A549 (cell line): Measurements from ENCODE around the gene CTNNA3.

Source experiments
- CEBPB ChIP-seq, 2 experiments: fragments of >200 bp in 1 of 2; sonication (Bioruptor Twin) in 1 of 2; formaldehyde crosslinking in 1 of 2; IDR thresholded peaks; 2 replicates each; pipeline ENCODE4 v1.6.1; 2012 to 2016
- JUNB ChIP-seq: fragments of >200 bp; sonication (Bioruptor Twin); formaldehyde crosslinking; IDR thresholded peaks from 2 replicates; pipeline ENCODE4 v1.6.1; 2016
- KDM5A ChIP-seq: fragments of 200-600 bp; sonication (generic); IDR thresholded peaks from 2 replicates; pipeline ENCODE4 v1.6.1; 2016; ENCODE audit warnings: antibody characterized with exemption, mild to moderate bottlenecking
- PHF8 ChIP-seq: fragments of 200-600 bp; sonication (generic); IDR thresholded peaks from 2 replicates; pipeline ENCODE4 v1.6.1; 2016; ENCODE audit warnings: low read depth, mild to moderate bottlenecking, antibody characterized with exemption, moderate library complexity, borderline replicate concordance
- POLR2A ChIP-seq: IDR thresholded peaks from 2 replicates; pipeline ENCODE4 v1.6.1; 2012; ENCODE audit warnings: mild to moderate bottlenecking, low read length
- RAD21 ChIP-seq, 2 experiments: fragments of >200 bp in 1 of 2; sonication (Bioruptor Twin) in 1 of 2; formaldehyde crosslinking in 1 of 2; IDR thresholded peaks in 1 of 2; conservative IDR thresholded peaks in 1 of 2; 2 replicates in 1 of 2; 3 replicates in 1 of 2; pipeline ENCODE4 v1.6.1; 2012 to 2018; ENCODE audit warnings: inconsistent platforms in 1 of 2
- RCOR1 ChIP-seq: fragments of 150-350 bp; IDR thresholded peaks from 2 replicates; pipeline ENCODE4 v1.6.1; 2014; ENCODE audit warnings: antibody characterized with exemption, low read length, low read depth
- TF ChIP-seq, protein P1 (sequence below): fragments of >200 bp; sonication (Bioruptor Twin); formaldehyde crosslinking; IDR thresholded peaks from 3 replicates; pipeline ENCODE4 v1.5.1; 2016

DNA sequence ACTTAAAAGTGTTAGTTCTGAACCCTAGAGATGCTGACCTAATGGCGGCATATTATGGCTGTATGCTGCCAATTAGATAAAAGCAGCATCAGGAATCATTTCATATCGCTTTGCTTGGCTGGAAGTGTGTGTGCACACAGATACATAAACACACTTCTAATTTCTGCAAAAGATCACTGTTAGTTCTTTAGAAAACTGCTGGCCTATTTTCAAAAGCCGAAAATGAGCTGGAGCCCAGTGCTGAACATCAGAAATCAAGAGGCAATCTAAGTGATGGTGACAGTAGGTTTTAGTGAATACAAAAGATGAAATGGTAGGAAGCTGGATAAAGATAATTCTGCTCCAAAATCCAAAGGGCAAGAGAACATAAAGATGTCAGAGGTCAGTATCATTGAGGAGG, 1516.0 kb downstream of the CTNNA3 start:
- TF ChIP-seq, protein P1, sequence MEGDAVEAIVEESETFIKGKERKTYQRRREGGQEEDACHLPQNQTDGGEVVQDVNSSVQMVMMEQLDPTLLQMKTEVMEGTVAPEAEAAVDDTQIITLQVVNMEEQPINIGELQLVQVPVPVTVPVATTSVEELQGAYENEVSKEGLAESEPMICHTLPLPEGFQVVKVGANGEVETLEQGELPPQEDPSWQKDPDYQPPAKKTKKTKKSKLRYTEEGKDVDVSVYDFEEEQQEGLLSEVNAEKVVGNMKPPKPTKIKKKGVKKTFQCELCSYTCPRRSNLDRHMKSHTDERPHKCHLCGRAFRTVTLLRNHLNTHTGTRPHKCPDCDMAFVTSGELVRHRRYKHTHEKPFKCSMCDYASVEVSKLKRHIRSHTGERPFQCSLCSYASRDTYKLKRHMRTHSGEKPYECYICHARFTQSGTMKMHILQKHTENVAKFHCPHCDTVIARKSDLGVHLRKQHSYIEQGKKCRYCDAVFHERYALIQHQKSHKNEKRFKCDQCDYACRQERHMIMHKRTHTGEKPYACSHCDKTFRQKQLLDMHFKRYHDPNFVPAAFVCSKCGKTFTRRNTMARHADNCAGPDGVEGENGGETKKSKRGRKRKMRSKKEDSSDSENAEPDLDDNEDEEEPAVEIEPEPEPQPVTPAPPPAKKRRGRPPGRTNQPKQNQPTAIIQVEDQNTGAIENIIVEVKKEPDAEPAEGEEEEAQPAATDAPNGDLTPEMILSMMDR, result no peak
- no peak for TF ChIP-seq POLR2A
- no peak for TF ChIP-seq PHF8
- no peak for TF ChIP-seq JUNB
- no peak for TF ChIP-seq RCOR1
- no peak for TF ChIP-seq KDM5A
- no peak for TF ChIP-seq RAD21 (conservative IDR thresholded peaks at IDR 0.05 in 1 of 2, IDR thresholded peaks at IDR 0.05 in 1 of 2)
- no peak for TF ChIP-seq CEBPB (IDR thresholded peaks at IDR 0.05)
